Gastroesophageal sphincter (tissue), 3 donors: ENCODE results near the gene ITGA3.

ENCODE experiments used
- CTCF ChIP-seq, 4 experiments: fragments of 200-600 bp in 2 of 4; fragments of 450-650 bp in 2 of 4; sonication (generic) in 1 of 4; IDR thresholded peaks; one replicate each; pipeline ENCODE4 v1.5.1; 2017 to 2019; ENCODE audit warnings: antibody characterized with exemption in 4 of 4, mild to moderate bottlenecking in 2 of 4, moderate library complexity in 2 of 4
- EP300 ChIP-seq: sonication (generic); formaldehyde crosslinking; IDR thresholded peaks from one replicate; pipeline ENCODE4 v1.6.1; 2017; ENCODE audit warnings: antibody characterized with exemption, mild to moderate bottlenecking

- no peak for TF ChIP-seq EP300
- no peak for TF ChIP-seq CTCF (IDR thresholded peaks at IDR 0.05)
Measured at GRCh38 chr17:50125420-50125997, 69.6 kb downstream of the ITGA3 start.
